GM12878 (cell line): Measurements from ENCODE around the gene ATG4B.

Experiments used
- CBFB ChIP-seq: IDR thresholded peaks from 2 replicates; pipeline ENCODE4 v1.6.1; 2016; ENCODE audit warnings: antibody characterized with exemption, low read depth
- CTCF ChIP-seq, 3 experiments: IDR thresholded peaks in 2 of 3; conservative IDR thresholded peaks in 1 of 3; 2 replicates each; pipeline ENCODE4 v1.5.1; 2011; ENCODE audit warnings: low read depth in 3 of 3, low read length in 3 of 3, mild to moderate bottlenecking in 3 of 3, control low read depth in 2 of 3, moderate library complexity in 2 of 3, inconsistent platforms in 1 of 3, mixed read lengths in 1 of 3; ENCODE audit not compliant: control insufficient read depth in 2 of 3, insufficient read depth in 1 of 3; ENCODE audit errors: extremely low read depth in 1 of 3
- EP300 ChIP-seq, 2 experiments: fragments of 150-350 bp in 1 of 2; IDR thresholded peaks; 2 replicates each; pipeline ENCODE4 v1.6.1; 2011 to 2012; ENCODE audit warnings: low read depth in 2 of 2, low read length in 2 of 2, borderline replicate concordance in 1 of 2, improper control_type of control experiment in 1 of 2, inconsistent platforms in 1 of 2; ENCODE audit not compliant: control insufficient read depth in 1 of 2
- EZH2 ChIP-seq: IDR thresholded peaks from 2 replicates; pipeline ENCODE4 v1.6.1; 2012; ENCODE audit warnings: low read depth, mild to moderate bottlenecking, control low read depth, inconsistent platforms, low read length, borderline replicate concordance; ENCODE audit not compliant: control insufficient read depth
- JUND ChIP-seq: IDR thresholded peaks from 2 replicates; pipeline ENCODE4 v1.6.1; 2012; ENCODE audit warnings: low read depth, mild to moderate bottlenecking, low read length, improper control_type of control experiment, moderate library complexity
- MTA3 ChIP-seq: IDR thresholded peaks from 2 replicates; pipeline ENCODE4 v1.6.1; 2012; ENCODE audit warnings: low read length, inconsistent platforms, borderline replicate concordance
- NFYB ChIP-seq: IDR thresholded peaks from 2 replicates; pipeline ENCODE4 v1.6.1; 2011; ENCODE audit warnings: low read depth, mild to moderate bottlenecking, low read length, improper control_type of control experiment, moderate library complexity; ENCODE audit not compliant: insufficient read depth
- POLR2A ChIP-seq: IDR thresholded peaks from 2 replicates; pipeline ENCODE4 v1.6.1; 2011; ENCODE audit warnings: low read depth, mild to moderate bottlenecking, low read length
- RCOR1 ChIP-seq: conservative IDR thresholded peaks from 2 replicates; pipeline ENCODE4 v1.6.1; 2012; ENCODE audit warnings: low read depth, low read length, improper control_type of control experiment
- SP1 ChIP-seq: IDR thresholded peaks from one replicate; pipeline ENCODE4 v1.6.1; 2011; ENCODE audit warnings: low read depth, low read length
- SREBF2 ChIP-seq: IDR thresholded peaks from 2 replicates; pipeline ENCODE4 v1.6.1; 2012; ENCODE audit warnings: mild to moderate bottlenecking, low read length

- no peak for TF ChIP-seq CTCF (IDR thresholded peaks at IDR 0.05 in 2 of 3, conservative IDR thresholded peaks at IDR 0.05 in 1 of 3; ENCODE audit: control insufficient read depth in 2 of 3, extremely low read depth in 1 of 3, insufficient read depth in 1 of 3, low read depth in 3 of 3, low read length in 3 of 3)
- no peak for TF ChIP-seq SP1
- TF ChIP-seq POLR2A = no peak; the same call in 1 of the 2 replicates
- no peak for TF ChIP-seq SREBF2
- no peak for TF ChIP-seq RCOR1
- no peak for TF ChIP-seq EP300 (IDR thresholded peaks at IDR 0.05; ENCODE audit: borderline replicate concordance in 1 of 2, control insufficient read depth in 1 of 2, low read depth in 2 of 2, low read length in 2 of 2)
- no peak for TF ChIP-seq MTA3
- TF ChIP-seq CBFB = no peak
- TF ChIP-seq JUND = no peak
- no peak for TF ChIP-seq EZH2
- no peak for TF ChIP-seq NFYB
These were observed 35.0 kb downstream of the ATG4B start for GRCh38 chr2:241672243-241673188.
